Measurements from ENCODE around the gene TBC1D10B. TPM values are rescaled to one million over a fixed set of nuclear protein-coding genes. Genes with fewer than 3 reads are reported as not detected.

Gene TBC1D10B
- total RNA-seq, 1 experiment from 2014 or later, result 49.2 TPM

- TF ChIP-seq MAX (IDR thresholded peaks at IDR 0.05) (no peak), YY1 (IDR thresholded peaks at IDR 0.05; ENCODE audit: extremely low read depth, insufficient replicate concordance, low read depth, low read length) (no peak), SIN3A (IDR thresholded peaks at IDR 0.05; ENCODE audit: low read depth) (no peak), RAD21 (IDR thresholded peaks at IDR 0.05; ENCODE audit: low read depth) (no peak)
Measured at GRCh38 chr16:30381291-30382041, 11.2 kb upstream of the TBC1D10B start (continued).

- H3K79me2 ChIP-seq (ENCODE audit: insufficient read depth, low read length), result no peaks in the 10 kb centered on the region
- no TSS peak for BruUV-seq (replicated peaks)
- no peaks in the 10 kb centered on the region for H3K36me3 ChIP-seq (ENCODE audit: control insufficient read depth in 1 of 2, insufficient read depth in 2 of 2, low read length in 2 of 2)
- ChIA-PET CTCF (no interaction called here), RAD21 (ENCODE audit: low non-redundant PET in 1 of 2, low total read pairs in 2 of 2, uncharacterized antibody in 2 of 2, unreplicated experiment in 2 of 2) (no interaction called here), POLR2A (no interaction called here)
- H3K4me1 ChIP-seq (ENCODE audit: control insufficient read depth in 1 of 2, insufficient read depth in 2 of 2, low read length in 2 of 2), result peaks cover 14 to 33% of the 10 kb centered on the region in 2 experiments
- H3K4me2 ChIP-seq (ENCODE audit: low read length), result no peak overlapping the region
- no peak overlapping the region for H2AFZ ChIP-seq (ENCODE audit: low read depth, low read length, poor library complexity, severe bottlenecking)
- no peak overlapping the region for H3K9ac ChIP-seq (ENCODE audit: low read length)
- no peaks in the 10 kb centered on the region for H3K9me2 ChIP-seq (ENCODE audit: insufficient read depth)
- H3K27ac ChIP-seq (ENCODE audit: low read depth, low read length), result no peak overlapping the region
- no peaks in the 10 kb centered on the region for H4K20me1 ChIP-seq (ENCODE audit: insufficient read depth)
- H3K4me3 ChIP-seq (replicated peaks in 1 of 2; ENCODE audit: low read depth in 1 of 2, low read length in 2 of 2), result no peak overlapping the region
- no peaks in the 10 kb centered on the region for H3K27me3 ChIP-seq (ENCODE audit: insufficient read depth, low read length)
- intact Hi-C loops (cut with micrococcal nuclease), result no loop called here
- DNase-seq (ENCODE audit: low read depth, low spot score), result no peak
- no peaks in the 10 kb centered on the region for H3K9me3 ChIP-seq (ENCODE audit: control insufficient read depth in 1 of 2, insufficient read depth in 1 of 2, low read depth in 1 of 2, low read length in 2 of 2)
- no peak for ATAC-seq
- TF ChIP-seq ZFX (IDR thresholded peaks at IDR 0.05) (no peak), ZBTB33 (IDR thresholded peaks at IDR 0.05; ENCODE audit: extremely low read depth, insufficient replicate concordance, low read length) (no peak), SP1 (IDR thresholded peaks at IDR 0.05; ENCODE audit: low read depth) (no peak), TCF7L2 (IDR thresholded peaks at IDR 0.05; ENCODE audit: borderline replicate concordance, extremely low read depth, insufficient read depth, insufficient read length) (no peak), MAX (IDR thresholded peaks at IDR 0.05) (no peak), CEBPB (IDR thresholded peaks at IDR 0.05; ENCODE audit: low read depth) (no peak), CTCF (IDR thresholded peaks at IDR 0.05 in 2 of 3, conservative IDR thresholded peaks at IDR 0.05 in 1 of 3; ENCODE audit: borderline replicate concordance in 1 of 3, insufficient read depth in 1 of 3, low read depth in 2 of 3, low read length in 2 of 3) (no peak), EZH2 (IDR thresholded peaks at IDR 0.05) (no peak), POLR2A (IDR thresholded peaks at IDR 0.05; ENCODE audit: borderline replicate concordance, extremely low read depth, insufficient read depth, insufficient read length) (no peak), REST (IDR thresholded peaks at IDR 0.05; ENCODE audit: low read depth) (no peak), ELF1 (IDR thresholded peaks at IDR 0.05; ENCODE audit: borderline replicate concordance, low read depth) (no peak), ZNF274 (IDR thresholded peaks at IDR 0.05; ENCODE audit: low read depth, low read length) (no peak), FOSL1 (IDR thresholded peaks at IDR 0.05; ENCODE audit: low read depth) (no peak), POLR2AphosphoS5 (IDR thresholded peaks at IDR 0.05; ENCODE audit: low read depth, low read length) (no peak)
Measured at GRCh38 chr16:30380803-30381208, 10.5 kb upstream of the TBC1D10B start.
